ENCODE measurements around the gene FAAP100. TPM values are rescaled to one million over a fixed set of nuclear protein-coding genes. Genes with fewer than 3 reads are reported as not detected.

The FAAP100 gene
- total RNA-seq, 1 experiment from 2014 or later: 54.7 TPM

DNA sequence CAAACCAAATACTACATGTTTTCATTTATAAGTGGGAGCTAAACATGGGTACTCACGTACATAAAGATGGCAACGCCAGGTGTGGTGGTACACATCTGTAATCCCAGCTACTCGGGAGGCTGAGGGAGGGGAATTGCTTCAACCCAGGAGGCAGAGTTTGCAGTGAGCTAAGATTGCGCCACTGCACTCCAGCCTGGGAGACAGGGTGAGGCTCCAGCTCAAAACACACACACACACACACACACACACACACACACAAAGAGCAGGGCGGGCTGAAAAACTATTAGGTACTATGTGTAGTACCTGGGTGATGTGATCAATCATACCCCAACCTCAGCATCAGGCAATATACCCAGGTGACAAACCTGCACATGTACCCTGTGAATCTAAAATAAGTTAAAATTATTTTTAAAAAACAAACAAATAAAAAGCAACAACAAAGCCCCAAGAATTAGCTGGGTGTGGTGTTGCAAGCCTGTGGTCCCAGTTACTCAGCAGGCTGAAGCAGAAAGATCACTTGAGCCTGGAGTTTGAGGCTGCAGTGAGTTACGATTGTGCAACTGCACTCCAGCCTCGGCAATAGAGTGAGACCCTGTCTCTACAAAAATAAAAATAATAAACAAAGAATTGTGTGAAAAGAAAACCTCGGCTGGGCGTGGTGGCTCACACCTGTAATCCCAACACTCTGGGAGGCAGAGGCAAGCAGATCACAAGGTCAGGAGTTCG is 11.9 kb upstream of the FAAP100 start (continued):
- TF ChIP-seq, protein P1, sequence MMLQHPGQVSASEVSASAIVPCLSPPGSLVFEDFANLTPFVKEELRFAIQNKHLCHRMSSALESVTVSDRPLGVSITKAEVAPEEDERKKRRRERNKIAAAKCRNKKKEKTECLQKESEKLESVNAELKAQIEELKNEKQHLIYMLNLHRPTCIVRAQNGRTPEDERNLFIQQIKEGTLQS (CRISPR knock-in tag; conservative IDR thresholded peaks at IDR 0.05): no peak
- TF ChIP-seq, protein P2, sequence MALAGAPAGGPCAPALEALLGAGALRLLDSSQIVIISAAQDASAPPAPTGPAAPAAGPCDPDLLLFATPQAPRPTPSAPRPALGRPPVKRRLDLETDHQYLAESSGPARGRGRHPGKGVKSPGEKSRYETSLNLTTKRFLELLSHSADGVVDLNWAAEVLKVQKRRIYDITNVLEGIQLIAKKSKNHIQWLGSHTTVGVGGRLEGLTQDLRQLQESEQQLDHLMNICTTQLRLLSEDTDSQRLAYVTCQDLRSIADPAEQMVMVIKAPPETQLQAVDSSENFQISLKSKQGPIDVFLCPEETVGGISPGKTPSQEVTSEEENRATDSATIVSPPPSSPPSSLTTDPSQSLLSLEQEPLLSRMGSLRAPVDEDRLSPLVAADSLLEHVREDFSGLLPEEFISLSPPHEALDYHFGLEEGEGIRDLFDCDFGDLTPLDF (CRISPR knock-in tag; IDR thresholded peaks at IDR 0.05): no peak
- TF ChIP-seq, protein P3, sequence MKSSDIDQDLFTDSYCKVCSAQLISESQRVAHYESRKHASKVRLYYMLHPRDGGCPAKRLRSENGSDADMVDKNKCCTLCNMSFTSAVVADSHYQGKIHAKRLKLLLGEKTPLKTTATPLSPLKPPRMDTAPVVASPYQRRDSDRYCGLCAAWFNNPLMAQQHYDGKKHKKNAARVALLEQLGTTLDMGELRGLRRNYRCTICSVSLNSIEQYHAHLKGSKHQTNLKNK (CRISPR knock-in tag; IDR thresholded peaks at IDR 0.05): no peak
- TF ChIP-seq, protein P4, sequence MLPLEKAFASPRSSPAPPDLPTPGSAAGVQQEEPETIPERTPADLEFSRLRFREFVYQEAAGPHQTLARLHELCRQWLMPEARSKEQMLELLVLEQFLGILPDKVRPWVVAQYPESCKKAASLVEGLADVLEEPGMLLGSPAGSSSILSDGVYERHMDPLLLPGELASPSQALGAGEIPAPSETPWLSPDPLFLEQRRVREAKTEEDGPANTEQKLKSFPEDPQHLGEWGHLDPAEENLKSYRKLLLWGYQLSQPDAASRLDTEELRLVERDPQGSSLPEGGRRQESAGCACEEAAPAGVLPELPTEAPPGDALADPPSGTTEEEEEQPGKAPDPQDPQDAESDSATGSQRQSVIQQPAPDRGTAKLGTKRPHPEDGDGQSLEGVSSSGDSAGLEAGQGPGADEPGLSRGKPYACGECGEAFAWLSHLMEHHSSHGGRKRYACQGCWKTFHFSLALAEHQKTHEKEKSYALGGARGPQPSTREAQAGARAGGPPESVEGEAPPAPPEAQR (CRISPR knock-in tag; IDR thresholded peaks at IDR 0.05): no peak

DNA sequence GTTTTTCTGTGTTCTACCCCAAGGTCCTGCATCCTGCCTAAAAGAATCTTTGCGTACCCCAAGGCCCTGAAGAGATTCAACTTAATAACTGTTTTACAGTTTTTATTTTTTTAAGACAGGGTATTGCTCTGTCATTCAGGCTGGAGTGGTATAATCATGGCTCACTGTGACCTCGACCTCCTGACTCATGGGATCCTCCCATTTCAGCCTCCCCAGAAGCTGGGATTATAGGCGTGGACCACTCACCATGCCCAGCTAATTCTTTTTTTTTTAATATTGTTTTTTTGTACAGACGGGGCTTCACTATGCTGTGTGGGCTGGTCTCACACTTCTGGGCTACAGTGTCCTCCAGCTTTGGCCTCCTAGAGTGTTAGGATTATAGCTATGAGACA is 9.3 kb upstream of the FAAP100 start:
- Mint-ChIP-seq H3K27ac (no peak overlapping the region), H3K4me3 (no peak overlapping the region), H3K36me3 (peaks cover 46% of the 10 kb centered on the region), H3K27me3 (ENCODE audit: low read depth) (no peaks in the 10 kb centered on the region), H3K9me3 (no peaks in the 10 kb centered on the region), H3K4me1 (no peaks in the 10 kb centered on the region)
- no peak for TF ChIP-seq ZNF396 (CRISPR knock-in tag; IDR thresholded peaks at IDR 0.05; ENCODE audit: borderline replicate concordance)
- TF ChIP-seq GTF2I (CRISPR knock-in tag; conservative IDR thresholded peaks at IDR 0.05): no peak
- TF ChIP-seq, protein P5, sequence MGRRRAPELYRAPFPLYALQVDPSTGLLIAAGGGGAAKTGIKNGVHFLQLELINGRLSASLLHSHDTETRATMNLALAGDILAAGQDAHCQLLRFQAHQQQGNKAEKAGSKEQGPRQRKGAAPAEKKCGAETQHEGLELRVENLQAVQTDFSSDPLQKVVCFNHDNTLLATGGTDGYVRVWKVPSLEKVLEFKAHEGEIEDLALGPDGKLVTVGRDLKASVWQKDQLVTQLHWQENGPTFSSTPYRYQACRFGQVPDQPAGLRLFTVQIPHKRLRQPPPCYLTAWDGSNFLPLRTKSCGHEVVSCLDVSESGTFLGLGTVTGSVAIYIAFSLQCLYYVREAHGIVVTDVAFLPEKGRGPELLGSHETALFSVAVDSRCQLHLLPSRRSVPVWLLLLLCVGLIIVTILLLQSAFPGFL (CRISPR knock-in tag; IDR thresholded peaks at IDR 0.05; ENCODE audit: borderline replicate concordance): no peak
- no peak for TF ChIP-seq FOXP1 (CRISPR knock-in tag; IDR thresholded peaks at IDR 0.05; ENCODE audit: borderline replicate concordance)
- TF ChIP-seq, protein P6, sequence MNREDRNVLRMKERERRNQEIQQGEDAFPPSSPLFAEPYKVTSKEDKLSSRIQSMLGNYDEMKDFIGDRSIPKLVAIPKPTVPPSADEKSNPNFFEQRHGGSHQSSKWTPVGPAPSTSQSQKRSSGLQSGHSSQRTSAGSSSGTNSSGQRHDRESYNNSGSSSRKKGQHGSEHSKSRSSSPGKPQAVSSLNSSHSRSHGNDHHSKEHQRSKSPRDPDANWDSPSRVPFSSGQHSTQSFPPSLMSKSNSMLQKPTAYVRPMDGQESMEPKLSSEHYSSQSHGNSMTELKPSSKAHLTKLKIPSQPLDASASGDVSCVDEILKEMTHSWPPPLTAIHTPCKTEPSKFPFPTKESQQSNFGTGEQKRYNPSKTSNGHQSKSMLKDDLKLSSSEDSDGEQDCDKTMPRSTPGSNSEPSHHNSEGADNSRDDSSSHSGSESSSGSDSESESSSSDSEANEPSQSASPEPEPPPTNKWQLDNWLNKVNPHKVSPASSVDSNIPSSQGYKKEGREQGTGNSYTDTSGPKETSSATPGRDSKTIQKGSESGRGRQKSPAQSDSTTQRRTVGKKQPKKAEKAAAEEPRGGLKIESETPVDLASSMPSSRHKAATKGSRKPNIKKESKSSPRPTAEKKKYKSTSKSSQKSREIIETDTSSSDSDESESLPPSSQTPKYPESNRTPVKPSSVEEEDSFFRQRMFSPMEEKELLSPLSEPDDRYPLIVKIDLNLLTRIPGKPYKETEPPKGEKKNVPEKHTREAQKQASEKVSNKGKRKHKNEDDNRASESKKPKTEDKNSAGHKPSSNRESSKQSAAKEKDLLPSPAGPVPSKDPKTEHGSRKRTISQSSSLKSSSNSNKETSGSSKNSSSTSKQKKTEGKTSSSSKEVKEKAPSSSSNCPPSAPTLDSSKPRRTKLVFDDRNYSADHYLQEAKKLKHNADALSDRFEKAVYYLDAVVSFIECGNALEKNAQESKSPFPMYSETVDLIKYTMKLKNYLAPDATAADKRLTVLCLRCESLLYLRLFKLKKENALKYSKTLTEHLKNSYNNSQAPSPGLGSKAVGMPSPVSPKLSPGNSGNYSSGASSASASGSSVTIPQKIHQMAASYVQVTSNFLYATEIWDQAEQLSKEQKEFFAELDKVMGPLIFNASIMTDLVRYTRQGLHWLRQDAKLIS (CRISPR knock-in tag; IDR thresholded peaks at IDR 0.05; ENCODE audit: borderline replicate concordance): no peak
- no peak for TF ChIP-seq GRHL2 (CRISPR knock-in tag; IDR thresholded peaks at IDR 0.05; ENCODE audit: insufficient replicate concordance, severe bottlenecking)
- TF ChIP-seq, protein P3 (CRISPR knock-in tag; IDR thresholded peaks at IDR 0.05): no peak
- TF ChIP-seq TCF7 (CRISPR knock-in tag; IDR thresholded peaks at IDR 0.05; ENCODE audit: low read depth): no peak
- TF ChIP-seq OVOL2 (CRISPR knock-in tag; IDR thresholded peaks at IDR 0.05; ENCODE audit: borderline replicate concordance): no peak
- no peak for TF ChIP-seq EMX1 (CRISPR knock-in tag; IDR thresholded peaks at IDR 0.05)
- no peak for TF ChIP-seq HMGA2 (CRISPR knock-in tag; IDR thresholded peaks at IDR 0.05)
- TF ChIP-seq, protein P7, sequence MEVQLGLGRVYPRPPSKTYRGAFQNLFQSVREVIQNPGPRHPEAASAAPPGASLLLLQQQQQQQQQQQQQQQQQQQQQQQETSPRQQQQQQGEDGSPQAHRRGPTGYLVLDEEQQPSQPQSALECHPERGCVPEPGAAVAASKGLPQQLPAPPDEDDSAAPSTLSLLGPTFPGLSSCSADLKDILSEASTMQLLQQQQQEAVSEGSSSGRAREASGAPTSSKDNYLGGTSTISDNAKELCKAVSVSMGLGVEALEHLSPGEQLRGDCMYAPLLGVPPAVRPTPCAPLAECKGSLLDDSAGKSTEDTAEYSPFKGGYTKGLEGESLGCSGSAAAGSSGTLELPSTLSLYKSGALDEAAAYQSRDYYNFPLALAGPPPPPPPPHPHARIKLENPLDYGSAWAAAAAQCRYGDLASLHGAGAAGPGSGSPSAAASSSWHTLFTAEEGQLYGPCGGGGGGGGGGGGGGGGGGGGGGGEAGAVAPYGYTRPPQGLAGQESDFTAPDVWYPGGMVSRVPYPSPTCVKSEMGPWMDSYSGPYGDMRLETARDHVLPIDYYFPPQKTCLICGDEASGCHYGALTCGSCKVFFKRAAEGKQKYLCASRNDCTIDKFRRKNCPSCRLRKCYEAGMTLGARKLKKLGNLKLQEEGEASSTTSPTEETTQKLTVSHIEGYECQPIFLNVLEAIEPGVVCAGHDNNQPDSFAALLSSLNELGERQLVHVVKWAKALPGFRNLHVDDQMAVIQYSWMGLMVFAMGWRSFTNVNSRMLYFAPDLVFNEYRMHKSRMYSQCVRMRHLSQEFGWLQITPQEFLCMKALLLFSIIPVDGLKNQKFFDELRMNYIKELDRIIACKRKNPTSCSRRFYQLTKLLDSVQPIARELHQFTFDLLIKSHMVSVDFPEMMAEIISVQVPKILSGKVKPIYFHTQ (CRISPR knock-in tag; IDR thresholded peaks at IDR 0.05): no peak
- TF ChIP-seq, protein P8, sequence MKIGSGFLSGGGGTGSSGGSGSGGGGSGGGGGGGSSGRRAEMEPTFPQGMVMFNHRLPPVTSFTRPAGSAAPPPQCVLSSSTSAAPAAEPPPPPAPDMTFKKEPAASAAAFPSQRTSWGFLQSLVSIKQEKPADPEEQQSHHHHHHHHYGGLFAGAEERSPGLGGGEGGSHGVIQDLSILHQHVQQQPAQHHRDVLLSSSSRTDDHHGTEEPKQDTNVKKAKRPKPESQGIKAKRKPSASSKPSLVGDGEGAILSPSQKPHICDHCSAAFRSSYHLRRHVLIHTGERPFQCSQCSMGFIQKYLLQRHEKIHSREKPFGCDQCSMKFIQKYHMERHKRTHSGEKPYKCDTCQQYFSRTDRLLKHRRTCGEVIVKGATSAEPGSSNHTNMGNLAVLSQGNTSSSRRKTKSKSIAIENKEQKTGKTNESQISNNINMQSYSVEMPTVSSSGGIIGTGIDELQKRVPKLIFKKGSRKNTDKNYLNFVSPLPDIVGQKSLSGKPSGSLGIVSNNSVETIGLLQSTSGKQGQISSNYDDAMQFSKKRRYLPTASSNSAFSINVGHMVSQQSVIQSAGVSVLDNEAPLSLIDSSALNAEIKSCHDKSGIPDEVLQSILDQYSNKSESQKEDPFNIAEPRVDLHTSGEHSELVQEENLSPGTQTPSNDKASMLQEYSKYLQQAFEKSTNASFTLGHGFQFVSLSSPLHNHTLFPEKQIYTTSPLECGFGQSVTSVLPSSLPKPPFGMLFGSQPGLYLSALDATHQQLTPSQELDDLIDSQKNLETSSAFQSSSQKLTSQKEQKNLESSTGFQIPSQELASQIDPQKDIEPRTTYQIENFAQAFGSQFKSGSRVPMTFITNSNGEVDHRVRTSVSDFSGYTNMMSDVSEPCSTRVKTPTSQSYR (CRISPR knock-in tag; IDR thresholded peaks at IDR 0.05): no peak
- TF ChIP-seq, protein P9, sequence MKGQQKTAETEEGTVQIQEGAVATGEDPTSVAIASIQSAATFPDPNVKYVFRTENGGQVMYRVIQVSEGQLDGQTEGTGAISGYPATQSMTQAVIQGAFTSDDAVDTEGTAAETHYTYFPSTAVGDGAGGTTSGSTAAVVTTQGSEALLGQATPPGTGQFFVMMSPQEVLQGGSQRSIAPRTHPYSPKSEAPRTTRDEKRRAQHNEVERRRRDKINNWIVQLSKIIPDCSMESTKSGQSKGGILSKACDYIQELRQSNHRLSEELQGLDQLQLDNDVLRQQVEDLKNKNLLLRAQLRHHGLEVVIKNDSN (CRISPR knock-in tag; IDR thresholded peaks at IDR 0.05): no peak
- TF ChIP-seq TEAD1 (CRISPR knock-in tag; IDR thresholded peaks at IDR 0.05): no peak
- ChIA-PET CTCF (interaction anchor here (1.1 kb wide), 1 partner anchor 9 kb away, joined by 4 read pairs; the partner anchor contains the start of gene FAAP100), POLR2A (no interaction called here)
- no peak for ATAC-seq
- DNase-seq (ENCODE audit: low spot score): no peak
